Measurements from ENCODE around the gene LRMDA. TPM values are rescaled to one million over a fixed set of nuclear protein-coding genes. Genes with fewer than 3 reads are reported as not detected.

LRMDA gene
- total and polyA plus RNA-seq, 4 donors, result 12.1 to 40.8 (median 21.6) TPM

GRCh38 chr10:76303682-76304316 lies 872.4 kb downstream of the LRMDA start:
- Histone ChIP-seq H3K27ac (ENCODE audit: low read depth in 1 of 2, low read length in 1 of 2) (no peak overlapping the region), H3K9me3 (ENCODE audit: control insufficient read depth in 4 of 4, insufficient read depth in 3 of 4, low read length in 3 of 4) (no peaks in the 10 kb centered on the region), H3K9ac (ENCODE audit: insufficient read depth in 1 of 2, low read length in 2 of 2) (no peak overlapping the region), H3K4me3 (no peak overlapping the region), H3K36me3 (ENCODE audit: control insufficient read depth in 4 of 4, insufficient read depth in 4 of 4, low read length in 4 of 4) (no peaks in the 10 kb centered on the region), H3K27me3 (ENCODE audit: control insufficient read depth in 3 of 3, insufficient read depth in 3 of 3, low read length in 2 of 3) (no peaks in the 10 kb centered on the region), H3K4me1 (ENCODE audit: control insufficient read depth in 5 of 5, insufficient read depth in 5 of 5, low read length in 5 of 5) (peaks cover 3 to 53% (median 24%) of the 10 kb centered on the region in 5 donors)
- 28 to 44% methylated on average over 8 of the region's 8 CpGs for WGBS, 2 donors
- ATAC-seq (ENCODE audit: insufficient read depth, low FRiP score), result peak; percentile 82
- peak; percentile 88 to 96 (median 94) for DNase-seq
- TF ChIP-seq CTCF (IDR thresholded peaks at IDR 0.05; ENCODE audit: control extremely low read depth, extremely low read depth), result peak; percentile 19

DNA sequence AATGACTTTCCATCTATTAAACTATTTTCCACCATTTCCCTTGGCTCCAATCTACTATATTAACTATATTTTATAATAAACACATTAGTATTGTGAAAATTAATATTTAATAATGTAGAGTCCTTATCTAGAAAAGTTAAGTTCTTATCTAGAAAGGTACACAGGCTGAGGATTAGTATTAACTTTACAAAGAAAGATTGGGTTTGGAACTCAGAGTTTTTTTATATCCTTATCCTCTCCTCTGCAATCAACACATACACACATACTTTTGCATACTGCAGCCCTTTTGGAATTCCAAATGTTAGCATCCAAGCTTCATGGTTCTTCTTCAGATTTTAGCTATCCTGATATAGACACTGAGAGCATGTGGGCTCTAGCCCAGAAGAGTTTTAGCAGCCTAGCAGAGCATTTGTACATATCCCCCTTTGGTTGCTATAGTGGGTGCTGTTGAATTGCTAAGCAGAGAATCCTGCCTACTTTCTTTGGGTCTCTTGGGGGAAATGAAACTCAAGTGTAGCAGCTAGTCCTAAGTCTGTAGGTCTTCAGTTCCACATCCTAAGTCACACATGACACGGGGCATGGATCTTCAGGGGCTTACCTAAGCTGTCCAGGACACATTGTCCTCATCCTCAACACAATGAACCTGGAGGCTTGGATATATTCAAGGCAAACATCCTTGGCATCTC lies 874.6 kb downstream of the LRMDA start:
- 0 to 81% methylated on average over 1 of the region's 1 CpG for WGBS, 2 donors
- no peaks in the 10 kb centered on the region for H3K9me3 ChIP-seq (ENCODE audit: control insufficient read depth in 4 of 4, insufficient read depth in 3 of 4, low read length in 3 of 4)
- H3K36me3 ChIP-seq (ENCODE audit: control insufficient read depth in 4 of 4, insufficient read depth in 4 of 4, low read length in 4 of 4), result no peaks in the 10 kb centered on the region
- peaks cover 3 to 71% (median 25%) of the 10 kb centered on the region in 5 donors for H3K4me1 ChIP-seq (ENCODE audit: control insufficient read depth in 5 of 5, insufficient read depth in 5 of 5, low read length in 5 of 5)
- ATAC-seq (ENCODE audit: insufficient read depth, low FRiP score) (no peak), DNase-seq (peak in 1 of 3 donors; percentile 35)
- H3K4me3 ChIP-seq, result no peak overlapping the region
- H3K27ac ChIP-seq (ENCODE audit: low read depth in 1 of 2, low read length in 1 of 2), result no peak overlapping the region
- H3K27me3 ChIP-seq (ENCODE audit: control insufficient read depth in 3 of 3, insufficient read depth in 3 of 3, low read length in 2 of 3), result no peaks in the 10 kb centered on the region
- TF ChIP-seq CTCF (IDR thresholded peaks at IDR 0.05; ENCODE audit: control extremely low read depth, extremely low read depth), result no peak
- H3K9ac ChIP-seq (ENCODE audit: insufficient read depth in 1 of 2, low read length in 2 of 2), result no peak overlapping the region

- Histone ChIP-seq H3K27ac (ENCODE audit: low read depth in 1 of 2, low read length in 1 of 2) (no peak overlapping the region), H3K4me3 (no peak overlapping the region), H3K36me3 (ENCODE audit: control insufficient read depth in 4 of 4, insufficient read depth in 4 of 4, low read length in 4 of 4) (no peaks in the 10 kb centered on the region), H3K4me1 (ENCODE audit: control insufficient read depth in 5 of 5, insufficient read depth in 5 of 5, low read length in 5 of 5) (peaks cover 3 to 63% (median 19%) of the 10 kb centered on the region in 5 donors), H3K9me3 (ENCODE audit: control insufficient read depth in 4 of 4, insufficient read depth in 3 of 4, low read length in 3 of 4) (no peaks in the 10 kb centered on the region), H3K27me3 (ENCODE audit: control insufficient read depth in 3 of 3, insufficient read depth in 3 of 3, low read length in 2 of 3) (no peaks in the 10 kb centered on the region), H3K9ac (ENCODE audit: insufficient read depth in 1 of 2, low read length in 2 of 2) (no peak overlapping the region)
- DNase-seq, result no peak
- ATAC-seq (ENCODE audit: insufficient read depth, low FRiP score), result no peak
- TF ChIP-seq CTCF (IDR thresholded peaks at IDR 0.05; ENCODE audit: control extremely low read depth, extremely low read depth), result no peak
Measured at GRCh38 chr10:76306856-76307255, 875.4 kb downstream of the LRMDA start.

Data from lung (tissue), 12 donors.